ENCODE results near the gene TMEM53.
A peak's percentile ranks its signal among the peaks of the same experiment; 100 is the strongest.
"Not testable (repeated sequence)": the region's sequence is repeated elsewhere in the genome, so short reads cannot be mapped to it uniquely, and the experiment has no call there.

TMEM53 gene

GRCh38 chr1:44674113-44675000 lies at the start of gene TMEM53, which contains the start of gene ARMH1:
Gene TMEM53, minus strand, starts transcription at chr1:44674481. Its CDS starts 90 bp downstream, at chr1:44674391.
Gene ARMH1, plus strand, starts transcription at chr1:44674714. Its CDS starts 14,984 bp downstream, at chr1:44689698.
- peak; percentile 97 for DNase-seq

GRCh38 chr1:44723496-44724295 lies 49.4 kb upstream of the TMEM53 start:
- DNase-seq, result no peak

GRCh38 chr1:44723064-44723463 lies 48.8 kb upstream of the TMEM53 start:
- DNase-seq, result no peak

- no peak for DNase-seq
Measured at GRCh38 chr1:44721485-44722361, 47.4 kb upstream of the TMEM53 start.

- no peak for DNase-seq
Measured at GRCh38 chr1:44720281-44720680, 46.0 kb upstream of the TMEM53 start.

- no peak for DNase-seq
Measured at GRCh38 chr1:44719318-44719717, 45.0 kb upstream of the TMEM53 start.

- DNase-seq, result no peak
Measured at GRCh38 chr1:44718091-44718490, 43.8 kb upstream of the TMEM53 start.

- DNase-seq, result no peak
Measured at GRCh38 chr1:44717653-44718052, 43.4 kb upstream of the TMEM53 start.

GRCh38 chr1:44717156-44717555 lies 42.9 kb upstream of the TMEM53 start:
- DNase-seq, result no peak

GRCh38 chr1:44714944-44715571 lies 40.8 kb upstream of the TMEM53 start:
- DNase-seq, result peak; percentile 59

GRCh38 chr1:44714532-44714931 lies 40.3 kb upstream of the TMEM53 start:
- no peak for DNase-seq

- no peak for DNase-seq
Measured at GRCh38 chr1:44713321-44713781, 39.1 kb upstream of the TMEM53 start.

- peak; percentile 13 for DNase-seq
Measured at GRCh38 chr1:44707959-44708831, 33.9 kb upstream of the TMEM53 start.

- peak; percentile 66 for DNase-seq
Measured at GRCh38 chr1:44707112-44707881, 33.0 kb upstream of the TMEM53 start.

GRCh38 chr1:44705938-44706337 lies 31.7 kb upstream of the TMEM53 start:
- no peak for DNase-seq

- DNase-seq, result no peak
Measured at GRCh38 chr1:44705470-44705869, 31.2 kb upstream of the TMEM53 start.

GRCh38 chr1:44701141-44701573 lies 26.9 kb upstream of the TMEM53 start:
- no peak for DNase-seq

- DNase-seq, result no peak
Measured at GRCh38 chr1:44700573-44700972, 26.3 kb upstream of the TMEM53 start.

GRCh38 chr1:44699375-44699774 lies 25.1 kb upstream of the TMEM53 start:
- not testable (repeated sequence) for DNase-seq

- DNase-seq, result no peak
Measured at GRCh38 chr1:44698138-44698537, 23.9 kb upstream of the TMEM53 start.
